ENCODE results near the gene IGFBP3.

Gene IGFBP3

DNA sequence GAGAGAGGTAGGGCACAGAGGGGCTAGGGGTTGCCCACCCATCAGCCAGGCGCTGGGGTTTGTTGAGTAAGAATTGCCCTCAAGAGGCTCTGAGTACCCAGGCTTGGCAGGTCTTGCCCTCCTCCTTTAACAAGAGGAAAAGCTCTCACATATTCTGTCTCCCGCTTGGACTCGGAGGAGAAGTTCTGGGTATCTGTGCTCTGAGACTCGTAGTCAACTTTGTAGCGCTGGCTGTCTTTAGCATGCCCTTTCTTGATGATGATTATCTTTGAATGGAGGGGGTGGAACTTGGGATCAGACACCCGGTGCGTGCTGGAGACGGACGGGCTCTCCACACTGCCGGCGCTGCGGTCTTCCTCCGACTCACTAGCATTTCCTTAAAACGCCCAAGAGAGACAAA is 4.0 kb downstream of the IGFBP3 start:
- Histone ChIP-seq H3K4me3 (ENCODE audit: low read length) (no peak overlapping the region), H3K36me3 (replicated peaks; ENCODE audit: insufficient read depth, low read length) (no peaks in the 10 kb centered on the region), H3K4me1 (ENCODE audit: low read length) (peaks cover 21% of the 10 kb centered on the region; the same call in 1 of the 2 replicates), H3K9me3 (replicated peaks; ENCODE audit: insufficient read depth, low read length) (no peaks in the 10 kb centered on the region), H3K9ac (ENCODE audit: low read length) (no peak overlapping the region), H3K27me3 (replicated peaks; ENCODE audit: insufficient read depth, low read length) (no peaks in the 10 kb centered on the region), H3K27ac (ENCODE audit: low read length) (no peak overlapping the region), H3K79me2 (ENCODE audit: low read length) (no peaks in the 10 kb centered on the region), H4K20me1 (ENCODE audit: insufficient read depth, low read length) (no peaks in the 10 kb centered on the region), H3K9me2 (replicated peaks; ENCODE audit: insufficient read depth, low read length) (no peaks in the 10 kb centered on the region), H3F3A (ENCODE audit: insufficient read depth, low read length) (peaks cover 13% of the 10 kb centered on the region), H3K4me2 (ENCODE audit: low read depth, low read length) (no peak overlapping the region), H2AFZ (ENCODE audit: low read length) (no peak overlapping the region)
- no peak for DNase-seq
- TF ChIP-seq, protein P1, sequence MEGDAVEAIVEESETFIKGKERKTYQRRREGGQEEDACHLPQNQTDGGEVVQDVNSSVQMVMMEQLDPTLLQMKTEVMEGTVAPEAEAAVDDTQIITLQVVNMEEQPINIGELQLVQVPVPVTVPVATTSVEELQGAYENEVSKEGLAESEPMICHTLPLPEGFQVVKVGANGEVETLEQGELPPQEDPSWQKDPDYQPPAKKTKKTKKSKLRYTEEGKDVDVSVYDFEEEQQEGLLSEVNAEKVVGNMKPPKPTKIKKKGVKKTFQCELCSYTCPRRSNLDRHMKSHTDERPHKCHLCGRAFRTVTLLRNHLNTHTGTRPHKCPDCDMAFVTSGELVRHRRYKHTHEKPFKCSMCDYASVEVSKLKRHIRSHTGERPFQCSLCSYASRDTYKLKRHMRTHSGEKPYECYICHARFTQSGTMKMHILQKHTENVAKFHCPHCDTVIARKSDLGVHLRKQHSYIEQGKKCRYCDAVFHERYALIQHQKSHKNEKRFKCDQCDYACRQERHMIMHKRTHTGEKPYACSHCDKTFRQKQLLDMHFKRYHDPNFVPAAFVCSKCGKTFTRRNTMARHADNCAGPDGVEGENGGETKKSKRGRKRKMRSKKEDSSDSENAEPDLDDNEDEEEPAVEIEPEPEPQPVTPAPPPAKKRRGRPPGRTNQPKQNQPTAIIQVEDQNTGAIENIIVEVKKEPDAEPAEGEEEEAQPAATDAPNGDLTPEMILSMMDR (IDR thresholded peaks at IDR 0.05; ENCODE audit: low read length) = no peak
- no peak for TF ChIP-seq EZH2phosphoT487 (IDR thresholded peaks at IDR 0.05; ENCODE audit: low read length)
- no peak for TF ChIP-seq EZH2 (optimal IDR thresholded peaks at IDR 0.05; ENCODE audit: low read depth, low read length)

DNA sequence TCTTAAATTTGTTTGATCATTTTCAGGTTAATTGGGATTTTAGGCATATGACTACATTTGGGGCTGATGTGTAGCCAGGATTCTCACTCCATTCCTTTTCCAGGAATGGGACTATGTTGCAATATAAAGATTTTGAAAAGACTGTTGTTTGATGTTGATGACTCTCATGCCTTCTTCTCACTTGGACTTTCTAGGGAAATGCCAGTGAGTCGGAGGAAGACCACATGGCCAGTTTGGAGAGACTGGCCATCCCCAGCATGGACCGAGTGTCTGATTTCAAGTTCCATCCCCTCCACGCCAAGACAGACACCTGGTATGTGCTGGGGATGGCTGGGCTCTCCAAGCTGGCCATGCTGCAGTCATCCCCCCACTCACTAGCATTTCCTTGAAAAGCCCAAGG is 5.5 kb downstream of the IGFBP3 start:
- H3K9me3 ChIP-seq (replicated peaks; ENCODE audit: insufficient read depth, low read length) = no peaks in the 10 kb centered on the region
- peaks cover 6% of the 10 kb centered on the region; the same call in 1 of the 2 replicates for H3F3A ChIP-seq (ENCODE audit: insufficient read depth, low read length)
- H3K9ac ChIP-seq (ENCODE audit: low read length) = no peak overlapping the region
- no peak overlapping the region for H3K4me3 ChIP-seq (ENCODE audit: low read length)
- no peaks in the 10 kb centered on the region for H4K20me1 ChIP-seq (ENCODE audit: insufficient read depth, low read length)
- no peak overlapping the region for H3K4me2 ChIP-seq (ENCODE audit: low read depth, low read length)
- DNase-seq = no peak
- H3K36me3 ChIP-seq (replicated peaks; ENCODE audit: insufficient read depth, low read length) = no peaks in the 10 kb centered on the region
- TF ChIP-seq EZH2 (optimal IDR thresholded peaks at IDR 0.05; ENCODE audit: low read depth, low read length) (no peak), EZH2phosphoT487 (IDR thresholded peaks at IDR 0.05; ENCODE audit: low read length) (no peak)
- TF ChIP-seq, protein P1 (IDR thresholded peaks at IDR 0.05; ENCODE audit: low read length) = no peak
- no peaks in the 10 kb centered on the region for H3K79me2 ChIP-seq (ENCODE audit: low read length)
- no peaks in the 10 kb centered on the region for H3K9me2 ChIP-seq (replicated peaks; ENCODE audit: insufficient read depth, low read length)
- H3K4me1 ChIP-seq (ENCODE audit: low read length) = peaks cover 14% of the 10 kb centered on the region; the same call in 1 of the 2 replicates
- no peaks in the 10 kb centered on the region for H3K27me3 ChIP-seq (replicated peaks; ENCODE audit: insufficient read depth, low read length)
- H2AFZ ChIP-seq (ENCODE audit: low read length) = no peak overlapping the region
- no peak overlapping the region for H3K27ac ChIP-seq (ENCODE audit: low read length)

DNA sequence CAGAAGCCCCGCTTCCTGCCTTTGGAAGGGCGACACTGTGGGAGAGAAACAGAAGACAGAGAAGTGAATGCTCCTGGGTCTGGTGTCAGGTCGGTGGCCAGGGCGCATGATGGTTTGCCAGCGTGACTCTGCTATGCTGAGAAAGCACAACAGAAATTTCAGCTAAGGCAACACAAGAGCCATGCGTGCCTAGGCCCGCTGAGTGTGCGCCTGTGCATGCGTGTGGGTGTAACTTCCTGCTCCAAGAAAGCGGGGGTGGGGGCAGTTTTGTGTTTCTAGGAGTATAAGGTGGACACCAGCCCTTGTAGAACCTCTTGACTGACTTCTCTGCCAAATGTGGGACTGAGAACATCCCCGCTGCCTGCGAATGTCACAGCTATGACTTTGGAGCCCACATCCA is 6.2 kb downstream of the IGFBP3 start:
- peaks cover 14% of the 10 kb centered on the region; the same call in 1 of the 2 replicates for H3K4me1 ChIP-seq (ENCODE audit: low read length)
- no peak overlapping the region for H3K27ac ChIP-seq (ENCODE audit: low read length)
- DNase-seq = no peak
- H3K9me3 ChIP-seq (replicated peaks; ENCODE audit: insufficient read depth, low read length) = no peaks in the 10 kb centered on the region
- no peaks in the 10 kb centered on the region for H3K36me3 ChIP-seq (replicated peaks; ENCODE audit: insufficient read depth, low read length)
- no peaks in the 10 kb centered on the region for H3K9me2 ChIP-seq (replicated peaks; ENCODE audit: insufficient read depth, low read length)
- peaks cover under 1% of the 10 kb centered on the region; the same call in 1 of the 2 replicates for H3F3A ChIP-seq (ENCODE audit: insufficient read depth, low read length)
- TF ChIP-seq EZH2phosphoT487 (IDR thresholded peaks at IDR 0.05; ENCODE audit: low read length) = no peak
- TF ChIP-seq EZH2 (optimal IDR thresholded peaks at IDR 0.05; ENCODE audit: low read depth, low read length) = no peak
- TF ChIP-seq, protein P1 (IDR thresholded peaks at IDR 0.05; ENCODE audit: low read length) = no peak
- H2AFZ ChIP-seq (ENCODE audit: low read length) = no peak overlapping the region
- no peaks in the 10 kb centered on the region for H4K20me1 ChIP-seq (ENCODE audit: insufficient read depth, low read length)
- H3K4me2 ChIP-seq (ENCODE audit: low read depth, low read length) = no peak overlapping the region
- no peaks in the 10 kb centered on the region for H3K27me3 ChIP-seq (replicated peaks; ENCODE audit: insufficient read depth, low read length)
- H3K9ac ChIP-seq (ENCODE audit: low read length) = no peak overlapping the region
- no peak overlapping the region for H3K4me3 ChIP-seq (ENCODE audit: low read length)
- no peaks in the 10 kb centered on the region for H3K79me2 ChIP-seq (ENCODE audit: low read length)

All from MM.1S (cell line).